ENCODE results near the gene PLXNA4. TPM values are rescaled to one million over a fixed set of nuclear protein-coding genes. Genes with fewer than 3 reads are reported as not detected.

The PLXNA4 gene
- total and polyA plus RNA-seq, 9 of the 15 experiments (the other 6 are each of a cell fraction or from before 2014, with no cell fraction given): under 0.01 to 0.09 TPM; not detected in 7

DNA sequence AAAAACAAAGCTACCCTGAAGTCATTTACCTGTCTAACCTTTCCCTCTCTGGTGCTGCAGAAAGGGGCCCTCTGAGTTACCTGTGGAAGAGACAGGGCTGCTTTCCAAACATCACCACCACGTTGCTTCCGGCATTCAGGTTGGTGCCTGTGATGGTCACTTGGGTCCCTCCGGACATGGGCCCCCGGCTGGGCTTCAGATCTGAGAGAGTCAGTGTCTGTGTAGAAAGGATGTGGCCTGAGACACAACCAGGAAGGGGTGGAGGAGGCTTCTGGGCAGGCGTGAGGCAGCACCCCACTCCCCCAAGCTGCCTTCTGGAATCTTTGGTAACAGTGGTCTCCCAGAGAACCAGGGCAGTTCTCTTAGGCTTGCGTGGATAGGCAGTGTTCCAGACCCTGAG, 388.9 kb downstream of the PLXNA4 start (continued):
- TF ChIP-seq ZNF407 (IDR thresholded peaks at IDR 0.05; ENCODE audit: low read depth): no peak
- no peak for TF ChIP-seq ZFP30 (CRISPR knock-in tag; IDR thresholded peaks at IDR 0.05; ENCODE audit: borderline replicate concordance)
- TF ChIP-seq ATF7 (IDR thresholded peaks at IDR 0.05): no peak
- TF ChIP-seq SUPT5H (IDR thresholded peaks at IDR 0.05): no peak
- no peak for TF ChIP-seq CC2D1A (IDR thresholded peaks at IDR 0.05)
- TF ChIP-seq PHTF2 (CRISPR knock-in tag; IDR thresholded peaks at IDR 0.05): no peak
- no peak for TF ChIP-seq ETS2 (tag; IDR thresholded peaks at IDR 0.05; ENCODE audit: borderline replicate concordance, poor library complexity, severe bottlenecking)
- TF ChIP-seq PHF21A (IDR thresholded peaks at IDR 0.05; ENCODE audit: borderline replicate concordance, low read depth): no peak
- no peak for TF ChIP-seq ZNF174 (CRISPR knock-in tag; IDR thresholded peaks at IDR 0.05)
- no peak for TF ChIP-seq ZNF212 (CRISPR knock-in tag; IDR thresholded peaks at IDR 0.05)
- TF ChIP-seq KDM5B (IDR thresholded peaks at IDR 0.05; ENCODE audit: insufficient replicate concordance, low read depth, low read length): no peak
- no peak for TF ChIP-seq NRF1 (conservative IDR thresholded peaks at IDR 0.05 in 1 of 2, IDR thresholded peaks at IDR 0.05 in 1 of 2)
